ENCODE measurements around the gene PTPRT.

DNA sequence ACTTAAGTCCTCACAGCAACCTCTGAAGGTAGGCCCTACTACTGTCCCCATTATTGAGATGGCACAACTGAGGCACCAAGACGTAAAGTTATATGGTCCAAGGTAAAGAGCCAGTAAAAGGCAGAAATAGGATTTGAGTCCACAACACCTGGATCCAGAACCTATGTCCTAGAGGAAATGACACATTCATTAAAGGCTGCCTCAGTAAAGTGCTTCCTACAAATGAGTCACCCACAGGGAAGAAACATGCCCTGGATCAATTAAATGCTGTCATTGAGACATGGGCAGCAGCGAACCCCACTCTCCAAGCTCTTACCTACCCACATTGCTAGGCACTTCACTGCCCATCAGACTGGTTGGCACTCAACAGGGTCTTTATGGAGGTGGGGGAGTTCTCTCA lies 600.9 kb downstream of the PTPRT start:
- TF ChIP-seq, protein P1, sequence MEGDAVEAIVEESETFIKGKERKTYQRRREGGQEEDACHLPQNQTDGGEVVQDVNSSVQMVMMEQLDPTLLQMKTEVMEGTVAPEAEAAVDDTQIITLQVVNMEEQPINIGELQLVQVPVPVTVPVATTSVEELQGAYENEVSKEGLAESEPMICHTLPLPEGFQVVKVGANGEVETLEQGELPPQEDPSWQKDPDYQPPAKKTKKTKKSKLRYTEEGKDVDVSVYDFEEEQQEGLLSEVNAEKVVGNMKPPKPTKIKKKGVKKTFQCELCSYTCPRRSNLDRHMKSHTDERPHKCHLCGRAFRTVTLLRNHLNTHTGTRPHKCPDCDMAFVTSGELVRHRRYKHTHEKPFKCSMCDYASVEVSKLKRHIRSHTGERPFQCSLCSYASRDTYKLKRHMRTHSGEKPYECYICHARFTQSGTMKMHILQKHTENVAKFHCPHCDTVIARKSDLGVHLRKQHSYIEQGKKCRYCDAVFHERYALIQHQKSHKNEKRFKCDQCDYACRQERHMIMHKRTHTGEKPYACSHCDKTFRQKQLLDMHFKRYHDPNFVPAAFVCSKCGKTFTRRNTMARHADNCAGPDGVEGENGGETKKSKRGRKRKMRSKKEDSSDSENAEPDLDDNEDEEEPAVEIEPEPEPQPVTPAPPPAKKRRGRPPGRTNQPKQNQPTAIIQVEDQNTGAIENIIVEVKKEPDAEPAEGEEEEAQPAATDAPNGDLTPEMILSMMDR (IDR thresholded peaks at IDR 0.05), result no peak
- no peak for TF ChIP-seq POLR2A (IDR thresholded peaks at IDR 0.05)
